GM21360 (cell line): ENCODE data around the gene MYO3B.
A peak's percentile ranks its signal among the peaks of the same experiment; 100 is the strongest.

Source experiments
- ATAC-seq: cut with Tn5 transposase; IDR thresholded peaks from one replicate; pipeline ENCODE4 v1.9.1; 2021; ENCODE audit warnings: mild to moderate bottlenecking, moderate library complexity; ENCODE audit not compliant: unreplicated experiment

Gene MYO3B

DNA sequence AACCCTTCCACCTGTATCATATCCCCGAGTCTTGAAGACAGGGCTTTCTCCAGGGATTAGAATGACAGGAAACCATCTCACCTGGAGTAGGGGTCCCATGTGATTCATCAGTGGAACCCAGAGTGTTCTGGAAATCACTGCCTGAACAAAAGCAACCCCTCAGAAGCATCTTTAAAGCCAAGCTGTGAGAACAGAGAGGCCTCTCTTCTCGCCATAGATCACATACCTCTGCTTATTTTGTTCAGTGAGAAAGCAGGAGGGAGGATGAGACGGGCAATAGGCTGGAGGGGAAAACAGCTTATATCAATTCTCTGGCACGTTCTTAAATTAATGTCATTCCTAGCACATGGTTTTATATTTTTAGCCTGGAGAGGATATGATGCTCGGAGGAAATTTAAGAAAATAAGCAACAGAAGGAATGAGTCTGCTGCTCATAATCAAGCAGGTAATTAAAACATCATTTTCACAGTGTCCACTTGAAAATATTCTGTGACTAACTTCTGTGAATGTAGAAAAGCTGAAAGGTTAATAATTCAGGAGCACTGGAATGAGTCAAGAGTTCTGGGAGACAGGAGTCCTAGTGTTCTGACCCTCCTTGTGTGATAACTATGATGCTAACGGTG, 323.6 kb downstream of the MYO3B start:
- no peak for ATAC-seq

- no peak for ATAC-seq
Measured at GRCh38 chr2:170502361-170503130, 324.6 kb downstream of the MYO3B start.

- ATAC-seq: no peak
Measured at GRCh38 chr2:170503563-170503962, 325.6 kb downstream of the MYO3B start.

DNA sequence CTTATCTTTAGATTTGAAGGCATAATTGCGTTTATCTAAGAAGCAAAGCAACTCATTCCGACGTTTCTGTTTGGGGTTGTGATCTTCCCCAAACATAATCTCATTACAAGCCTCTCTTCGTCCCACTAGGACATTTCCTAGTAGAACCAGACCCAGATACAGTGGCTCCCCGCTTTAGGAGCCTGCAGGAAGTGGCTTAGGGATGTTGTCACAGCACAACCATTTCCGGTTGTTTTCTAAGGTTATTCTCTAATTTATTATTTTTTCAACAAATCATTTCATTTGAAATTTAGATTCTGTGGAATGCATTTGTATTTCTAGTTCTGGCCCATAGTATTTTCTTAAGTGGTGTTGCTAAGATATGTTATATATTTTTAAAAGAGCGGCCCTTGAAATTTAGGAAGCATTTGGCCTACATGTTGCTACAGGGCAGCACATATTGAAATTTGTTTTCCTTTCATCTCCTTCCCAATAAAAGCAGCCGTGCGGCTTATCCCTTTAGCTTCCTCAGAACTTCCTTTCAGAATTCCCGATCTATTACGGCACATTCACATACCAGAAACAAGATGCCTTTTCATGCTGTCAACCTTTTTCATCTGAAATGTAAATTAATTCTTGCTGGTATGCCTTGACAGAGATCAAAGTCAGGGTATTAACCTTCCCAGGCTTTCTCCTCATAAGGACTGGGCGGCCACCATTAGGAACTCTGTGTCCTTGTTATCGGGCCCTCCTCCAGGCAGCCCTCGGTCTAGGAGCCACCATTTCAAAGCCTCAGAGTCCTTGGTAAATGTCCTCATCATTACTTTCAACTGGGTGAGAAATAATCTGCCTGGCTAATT, 326.2 kb downstream of the MYO3B start:
- no peak for ATAC-seq

DNA sequence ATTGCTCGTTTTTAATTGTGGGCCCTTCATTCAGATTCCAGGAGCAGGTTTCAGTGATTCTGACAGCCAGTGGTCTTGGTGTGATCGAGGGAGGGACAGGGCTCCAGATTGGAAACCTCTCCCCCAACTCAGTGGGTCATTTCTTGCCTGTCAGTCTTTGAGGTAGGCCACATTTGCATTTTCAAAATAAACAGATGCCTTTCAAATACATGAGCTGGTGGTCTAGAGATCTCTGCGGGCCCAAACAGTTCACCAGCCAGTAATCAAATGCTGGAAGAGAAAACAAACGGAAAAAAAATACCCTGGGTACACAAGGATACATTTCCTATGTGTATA, 326.8 kb downstream of the MYO3B start:
- no peak for ATAC-seq

DNA sequence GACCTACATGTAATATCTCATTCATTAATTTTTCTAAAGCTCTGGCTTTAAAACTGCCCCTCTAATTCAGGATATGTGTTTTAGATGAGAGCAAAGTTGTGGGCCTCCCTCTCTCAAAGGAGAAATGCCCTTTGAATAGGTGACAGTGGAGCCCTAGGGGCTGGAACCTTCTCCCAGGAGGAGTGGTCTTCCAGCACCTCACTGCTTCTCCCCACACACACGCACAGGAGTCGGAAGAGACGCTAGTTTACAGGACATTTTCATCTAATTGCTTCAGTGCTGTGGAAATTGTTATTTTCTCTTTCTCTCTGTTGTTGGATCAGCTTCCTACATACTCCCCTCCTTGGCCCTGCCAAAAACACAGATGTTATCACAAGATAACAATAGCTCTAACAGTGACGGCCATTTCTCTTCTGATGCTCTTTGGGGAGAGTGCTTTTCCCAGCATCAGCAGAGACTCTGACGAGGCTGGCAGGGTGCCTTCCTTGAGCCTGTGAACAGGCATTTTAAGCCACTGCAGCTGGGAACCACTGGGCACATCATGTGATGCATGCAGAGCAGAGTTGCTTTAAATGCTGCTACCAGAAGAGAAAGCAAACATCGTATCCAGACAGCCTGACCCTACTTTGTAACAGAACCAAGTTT, 327.8 kb downstream of the MYO3B start:
- ATAC-seq: no peak

GRCh38 chr2:170509452-170510193, 331.7 kb downstream of the MYO3B start:
- ATAC-seq: no peak

DNA sequence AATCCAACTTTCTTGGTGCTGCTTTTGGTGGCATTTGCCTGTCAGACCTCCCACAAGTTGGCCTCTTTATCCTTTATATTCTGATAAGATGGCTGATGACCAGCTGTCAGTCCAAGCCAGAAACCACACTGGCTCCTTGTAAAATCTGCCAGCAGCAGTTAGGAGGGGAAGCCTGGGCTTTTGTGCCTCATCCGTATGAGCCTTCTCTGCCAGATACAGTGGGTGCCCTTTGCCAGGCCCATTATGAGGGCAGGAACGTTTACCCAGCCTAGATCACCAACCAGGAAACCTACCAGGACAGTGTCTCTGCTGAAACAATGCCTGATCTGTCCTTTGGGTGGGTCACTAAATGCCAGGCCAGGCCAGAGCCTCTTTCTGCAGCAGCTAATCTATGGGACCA, 334.3 kb downstream of the MYO3B start:
- ATAC-seq: no peak

- ATAC-seq: no peak
Measured at GRCh38 chr2:170514140-170514539, 336.2 kb downstream of the MYO3B start.

DNA sequence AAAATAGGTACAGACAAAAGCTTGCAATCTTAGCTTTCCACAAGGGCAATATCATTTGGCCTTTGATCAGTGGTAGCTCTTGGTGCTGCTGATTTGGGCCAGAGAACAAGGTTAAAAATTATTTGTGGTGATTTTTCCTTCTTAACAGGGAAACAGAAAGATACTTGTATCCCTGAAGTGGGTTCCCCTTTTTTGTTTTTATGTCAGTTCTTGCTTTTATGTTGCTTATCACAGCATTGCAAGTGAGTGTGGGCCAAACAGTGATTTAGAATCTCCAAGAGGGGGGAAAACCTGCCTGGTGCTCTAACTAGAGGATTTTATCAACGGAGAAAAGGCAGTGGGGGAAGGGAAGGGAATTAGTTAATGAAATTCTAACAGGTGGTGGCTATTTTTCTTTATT, 339.6 kb downstream of the MYO3B start:
- no peak for ATAC-seq

GRCh38 chr2:170518911-170519310, 341.0 kb downstream of the MYO3B start:
- no peak for ATAC-seq

DNA sequence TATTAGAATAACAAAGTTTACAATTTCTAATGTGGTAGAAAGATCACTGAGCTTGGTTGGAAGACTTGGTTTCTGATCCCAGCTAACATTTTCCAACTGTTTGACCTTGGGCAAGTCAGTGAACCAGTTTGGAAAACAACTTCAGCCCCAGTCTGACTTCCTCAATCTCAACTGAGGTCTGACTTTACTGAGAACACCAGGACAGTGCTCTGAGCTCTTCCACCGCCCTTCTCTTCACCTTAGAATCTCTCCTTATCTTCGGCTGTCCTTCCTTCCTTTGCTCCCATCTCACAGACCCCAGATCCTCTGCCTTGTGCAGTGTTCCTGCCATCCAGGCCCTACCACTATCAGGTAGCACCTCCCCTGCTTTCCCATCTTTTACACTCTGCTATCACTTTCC, 343.4 kb downstream of the MYO3B start:
- no peak for ATAC-seq

DNA sequence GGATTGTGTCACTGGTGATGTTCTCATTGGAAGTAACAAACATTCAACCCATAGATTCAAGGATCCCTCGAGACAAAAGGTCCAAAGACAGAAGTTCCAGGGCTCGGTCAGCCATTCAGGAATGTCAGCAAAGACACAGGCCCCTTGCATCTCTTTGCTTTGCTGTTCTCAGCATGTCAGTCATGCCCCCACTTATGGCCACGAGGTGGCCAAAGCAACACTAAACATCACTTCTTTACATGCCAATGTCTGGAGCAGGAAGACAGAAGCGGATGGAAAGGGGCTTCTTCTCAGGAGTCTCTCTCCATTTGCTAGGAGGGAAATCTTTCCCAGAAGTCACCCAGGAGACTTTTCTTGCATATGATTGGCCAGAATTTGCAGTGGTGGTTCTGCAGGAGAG, 345.6 kb downstream of the MYO3B start:
- no peak for ATAC-seq

DNA sequence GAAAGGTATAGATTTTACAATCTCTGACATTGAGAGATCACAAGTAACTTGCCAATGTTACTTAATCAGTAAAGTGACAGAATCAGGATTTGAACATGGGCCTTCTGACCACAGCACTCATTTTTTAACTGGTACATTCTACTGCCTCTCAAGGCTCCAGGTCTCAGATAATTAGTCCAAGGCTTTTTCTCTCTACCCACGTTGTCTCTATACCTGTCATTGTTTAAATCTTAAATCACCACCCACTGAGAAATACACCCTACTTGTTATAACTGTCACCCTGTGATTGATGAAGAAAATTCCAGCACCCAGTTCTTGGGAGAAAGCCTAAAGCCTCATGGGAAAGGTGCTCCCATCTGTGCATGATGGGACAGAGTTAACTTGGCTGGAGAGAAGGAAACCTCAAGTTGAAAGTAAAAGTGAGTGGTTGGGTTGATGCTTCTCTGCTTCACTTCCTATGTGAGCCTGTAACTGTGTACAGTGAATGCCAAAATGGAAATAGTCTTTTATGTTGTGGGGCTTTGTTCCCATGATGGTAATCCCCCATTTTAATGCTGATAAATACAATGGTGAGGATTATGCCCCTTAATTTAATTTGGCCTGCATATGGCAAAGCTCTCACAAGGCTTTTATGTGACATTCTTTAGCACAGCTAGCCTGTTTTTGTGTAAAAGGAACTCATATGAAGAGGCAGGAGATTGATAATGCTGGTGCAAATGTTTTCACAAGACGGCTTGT, 347.1 kb downstream of the MYO3B start:
- peak; percentile 68 for ATAC-seq

DNA sequence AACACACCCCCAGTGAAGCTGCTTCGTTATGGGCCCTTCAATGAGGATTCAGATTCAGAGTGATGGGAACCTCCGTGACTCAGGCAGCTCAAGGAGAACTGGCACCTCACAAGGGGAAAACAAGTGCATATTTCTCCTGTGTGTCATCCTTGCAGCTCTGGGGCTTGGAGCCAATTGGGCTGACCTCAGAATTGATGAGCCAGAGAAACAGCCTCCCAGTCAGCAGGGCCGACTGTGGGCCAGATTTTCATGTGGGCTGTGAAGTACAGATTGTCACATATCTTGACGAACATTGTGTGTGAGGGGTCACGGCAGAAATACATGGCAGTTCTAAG, 347.6 kb downstream of the MYO3B start:
- no peak for ATAC-seq

DNA sequence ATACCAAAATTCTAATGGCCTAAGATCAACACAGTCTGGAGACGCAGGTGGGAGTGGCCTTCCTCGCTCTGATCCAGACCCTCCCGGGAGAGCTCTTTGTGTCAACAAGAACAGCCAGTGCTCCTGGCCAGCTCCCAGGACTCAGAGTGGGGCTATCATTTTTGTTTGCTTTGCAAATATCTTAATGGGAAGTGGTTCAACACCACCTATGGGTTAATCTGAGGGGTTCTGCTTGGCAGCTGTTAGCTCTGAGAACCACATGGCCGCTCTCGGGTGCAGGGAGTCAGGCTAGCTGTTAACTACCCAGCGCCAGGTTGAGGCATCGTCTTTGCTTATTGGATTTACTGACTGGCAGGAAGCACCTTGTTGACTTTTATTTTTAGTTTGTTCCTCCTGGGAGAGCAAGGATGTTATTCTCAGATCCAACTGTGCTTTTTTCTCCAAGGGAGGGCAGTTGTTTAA, 352.4 kb downstream of the MYO3B start:
- no peak for ATAC-seq

DNA sequence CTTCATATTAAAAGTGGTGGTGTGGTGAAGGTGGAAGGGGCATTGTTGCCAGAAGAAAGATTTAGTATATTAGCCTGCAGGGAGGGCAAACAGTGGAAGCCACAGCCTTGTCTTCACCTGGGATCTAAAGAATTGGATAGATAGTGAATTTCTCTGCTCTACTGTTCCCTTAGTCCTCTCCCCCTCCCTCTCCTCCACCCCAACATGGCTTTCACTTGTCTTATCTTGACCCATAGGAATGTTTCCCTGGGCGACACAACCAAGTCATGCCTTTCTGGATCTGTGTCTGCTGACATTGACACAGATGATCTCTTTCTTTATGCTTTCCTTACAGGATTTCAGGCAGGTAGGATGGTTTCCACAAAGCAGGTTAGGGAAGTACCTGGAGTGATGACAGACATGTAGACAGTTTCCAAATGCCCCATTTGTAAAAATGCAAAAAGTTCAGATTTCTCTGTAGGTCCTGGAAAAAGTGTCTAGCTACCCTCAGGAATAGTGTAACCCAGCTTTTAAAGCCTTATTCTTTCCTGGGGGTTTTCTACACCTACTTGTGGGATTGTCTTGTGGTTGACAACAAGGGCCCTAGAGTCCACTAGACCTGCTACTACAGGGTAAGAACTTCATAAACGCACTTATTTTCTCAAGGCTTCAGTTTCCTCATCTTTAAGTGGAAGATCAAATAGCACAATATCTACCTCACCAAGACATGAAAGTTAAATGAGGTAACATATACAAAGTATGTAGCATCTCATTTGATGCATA, 353.0 kb downstream of the MYO3B start:
- no peak for ATAC-seq

DNA sequence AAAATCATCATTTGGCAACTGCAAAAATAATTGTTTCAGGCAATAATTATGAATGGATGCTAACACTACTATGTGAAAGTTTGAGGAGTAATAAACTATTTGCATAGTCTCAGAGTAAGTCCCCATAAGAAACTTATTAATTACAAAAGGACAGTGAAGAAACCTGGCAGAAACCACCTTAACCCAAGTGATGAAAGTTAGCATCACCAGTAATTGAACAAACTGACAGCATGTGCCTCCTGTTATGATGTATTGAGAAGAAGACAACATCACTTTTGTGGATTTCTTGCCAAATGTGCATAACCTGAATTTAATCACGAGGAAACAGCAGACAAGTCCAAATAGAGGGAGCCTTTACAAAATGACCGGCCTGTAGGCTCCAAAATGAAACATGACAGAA, 353.9 kb downstream of the MYO3B start:
- ATAC-seq: no peak

DNA sequence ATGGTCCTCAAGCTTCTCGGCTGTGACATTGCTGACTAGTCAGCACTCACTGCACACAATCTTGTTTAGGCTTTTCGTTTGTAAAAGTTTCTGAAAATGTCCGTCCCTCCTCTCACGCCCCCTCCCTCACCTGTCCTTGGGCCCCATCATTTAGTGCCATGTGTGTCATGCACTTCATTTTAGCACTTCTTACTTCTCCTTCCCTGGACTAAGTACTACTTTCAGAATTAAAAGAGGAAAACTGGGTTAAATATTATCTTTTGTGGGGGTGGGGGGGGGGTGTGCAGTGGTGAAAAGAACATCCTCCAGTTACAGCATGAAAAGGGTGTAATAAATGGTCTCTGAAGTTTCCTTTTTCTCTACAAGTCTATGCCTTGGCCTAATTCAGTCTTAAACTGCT, 355.2 kb downstream of the MYO3B start:
- no peak for ATAC-seq
